Lung (tissue), 16 donors: Measurements from ENCODE around the gene CT83. TPM values are rescaled to one million over a fixed set of nuclear protein-coding genes. Genes with fewer than 3 reads are reported as not detected.

Source experiments
- ATAC-seq: fragments of 200-7000 bp; cut with Tn5 transposase; one replicate; pipeline ENCODE4 v1.9.1; 2020; ENCODE audit warnings: moderate number of reproducible peaks; ENCODE audit not compliant: insufficient read depth, low FRiP score
- DNase-seq, 3 donors: peaks; one replicate each; pipeline ENCODE4 v3.0.0-alpha.2; 2013 to 2017
- H3K27ac ChIP-seq, 2 donors: one replicate each; pipeline ENCODE4 v1.5.1; 2013; ENCODE audit warnings: mild to moderate bottlenecking in 2 of 2, moderate library complexity in 2 of 2, control low read depth in 1 of 2, inconsistent platforms in 1 of 2, low read depth in 1 of 2, low read length in 1 of 2
- H3K27me3 ChIP-seq, 3 donors: one replicate each; pipeline ENCODE4 v1.5.1; 2013; ENCODE audit warnings: low read length in 2 of 3; ENCODE audit not compliant: control insufficient read depth in 3 of 3, insufficient read depth in 3 of 3
- H3K36me3 ChIP-seq, 4 donors: one replicate each; pipeline ENCODE4 v1.5.1; 2013; ENCODE audit warnings: low read length in 4 of 4, mild to moderate bottlenecking in 1 of 4, moderate library complexity in 1 of 4; ENCODE audit not compliant: control insufficient read depth in 4 of 4, insufficient read depth in 4 of 4
- H3K4me1 ChIP-seq, 5 donors: one replicate each; pipeline ENCODE4 v1.5.1; 2013; ENCODE audit warnings: low read length in 5 of 5, mild to moderate bottlenecking in 2 of 5, moderate library complexity in 1 of 5; ENCODE audit not compliant: control insufficient read depth in 5 of 5, insufficient read depth in 5 of 5
- H3K4me3 ChIP-seq: one replicate; pipeline ENCODE4 v1.5.1; 2013; ENCODE audit warnings: mild to moderate bottlenecking, control low read depth, moderate library complexity
- H3K9ac ChIP-seq, 2 donors: one replicate each; pipeline ENCODE4 v1.5.1; 2013; ENCODE audit warnings: low read length in 2 of 2, control low read depth in 1 of 2; ENCODE audit not compliant: insufficient read depth in 1 of 2
- H3K9me3 ChIP-seq, 4 donors: one replicate each; pipeline ENCODE4 v1.5.1; 2013; ENCODE audit warnings: low read length in 3 of 4, mild to moderate bottlenecking in 1 of 4, moderate library complexity in 1 of 4; ENCODE audit not compliant: control insufficient read depth in 4 of 4, insufficient read depth in 3 of 4
- WGBS, 2 donors: extraction: QIAGEN DNeasy Blood & Tissue Kit; methylation state at CpG; one replicate each; pipeline ENCODE4 v1.1.7; 2013; 5-methylcytosine and 5-hydroxymethylcytosine counted together
- long read RNA-seq, 5 donors: transcript quantifications; one replicate each; lab custom pipeline, GENCODE V29; 2026
- polyA plus RNA-seq, 2 donors: library from polyadenylated mRNA; stranded (reverse); fragments of 200-250 nt; gene quantifications; one replicate each; pipeline ENCODE4 v1.2.1, GENCODE V29; 2013
- total RNA-seq, 2 donors: library from RNA; depleted of rRNA in 1 of 2; stranded (reverse); fragments of >200 nt in 1 of 2; gene quantifications; one replicate each; pipeline ENCODE4 v1.2.1, GENCODE V29; 2014 to 2021
- TF ChIP-seq, protein P1 (sequence below): IDR thresholded peaks from 2 replicates; pipeline ENCODE4 v1.5.1; 2012; ENCODE audit warnings: mild to moderate bottlenecking; ENCODE audit errors: control extremely low read depth, extremely low read depth
- donor health status: control.
- donor health status: control.
- donor health status: Bipolar disorder and iron deficiency.
- donor health status: healthy.
- donor health status: DM: yes; HTN: yes; CAD: no.

CT83 gene, protein sequence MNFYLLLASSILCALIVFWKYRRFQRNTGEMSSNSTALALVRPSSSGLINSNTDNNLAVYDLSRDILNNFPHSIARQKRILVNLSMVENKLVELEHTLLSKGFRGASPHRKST
- total RNA-seq (not detected), polyA plus RNA-seq (not detected)
- long read RNA-seq, donor 1, partial matches to known transcripts = 0 of 1 reads
- long read RNA-seq, donor 1, other reads (novel, unspliced or antisense) = 0 of 1 reads
- long read RNA-seq, donor 2 = 0 reads
- long read RNA-seq, donor 3 = 0 reads
- long read RNA-seq, donor 4 = 0 reads
- long read RNA-seq, donor 5 = 0 reads

DNA sequence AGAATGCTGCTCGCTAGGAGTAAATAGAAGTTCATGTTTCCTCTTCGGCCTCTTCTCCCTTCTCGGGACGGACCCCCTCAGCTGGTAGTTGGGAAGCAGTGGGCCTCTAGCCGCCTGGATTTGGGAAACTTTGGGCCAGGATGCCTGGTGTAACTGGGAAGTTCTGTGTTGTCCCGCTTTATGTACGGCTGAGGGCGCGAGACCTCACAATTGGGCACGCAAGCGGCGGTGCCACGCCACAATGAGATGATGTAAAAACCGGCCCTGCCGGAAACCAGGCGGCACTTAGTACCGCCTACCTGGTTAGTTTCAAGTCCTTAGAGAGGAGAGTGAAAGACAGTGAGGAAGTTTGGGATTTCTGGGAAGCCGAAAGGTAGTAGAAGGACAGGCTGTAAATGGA, at the start of gene CT83:
TSS of gene CT83 (minus strand) at position 155 of the 400 bp plus-strand sequence. CDS start at position 35, 120 bp downstream.
- Histone ChIP-seq H3K27me3 (peaks cover 0 to 6% (median 0%) of the 10 kb centered on the region in 3 donors), H3K9me3 (no peaks in the 10 kb centered on the region), H3K4me1 (no peaks in the 10 kb centered on the region), H3K27ac (no peak within 1 kb of the TSS), H3K9ac (no peak within 1 kb of the TSS), H3K4me3 (no peak within 1 kb of the TSS), H3K36me3 (no peaks in the 10 kb centered on the region)
- TF ChIP-seq, protein P1, sequence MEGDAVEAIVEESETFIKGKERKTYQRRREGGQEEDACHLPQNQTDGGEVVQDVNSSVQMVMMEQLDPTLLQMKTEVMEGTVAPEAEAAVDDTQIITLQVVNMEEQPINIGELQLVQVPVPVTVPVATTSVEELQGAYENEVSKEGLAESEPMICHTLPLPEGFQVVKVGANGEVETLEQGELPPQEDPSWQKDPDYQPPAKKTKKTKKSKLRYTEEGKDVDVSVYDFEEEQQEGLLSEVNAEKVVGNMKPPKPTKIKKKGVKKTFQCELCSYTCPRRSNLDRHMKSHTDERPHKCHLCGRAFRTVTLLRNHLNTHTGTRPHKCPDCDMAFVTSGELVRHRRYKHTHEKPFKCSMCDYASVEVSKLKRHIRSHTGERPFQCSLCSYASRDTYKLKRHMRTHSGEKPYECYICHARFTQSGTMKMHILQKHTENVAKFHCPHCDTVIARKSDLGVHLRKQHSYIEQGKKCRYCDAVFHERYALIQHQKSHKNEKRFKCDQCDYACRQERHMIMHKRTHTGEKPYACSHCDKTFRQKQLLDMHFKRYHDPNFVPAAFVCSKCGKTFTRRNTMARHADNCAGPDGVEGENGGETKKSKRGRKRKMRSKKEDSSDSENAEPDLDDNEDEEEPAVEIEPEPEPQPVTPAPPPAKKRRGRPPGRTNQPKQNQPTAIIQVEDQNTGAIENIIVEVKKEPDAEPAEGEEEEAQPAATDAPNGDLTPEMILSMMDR = no peak
- no peak for DNase-seq
- no peak for ATAC-seq
- WGBS, 2 donors = 73 to 94% methylated on average over 18 of the region's 18 CpGs

DNA sequence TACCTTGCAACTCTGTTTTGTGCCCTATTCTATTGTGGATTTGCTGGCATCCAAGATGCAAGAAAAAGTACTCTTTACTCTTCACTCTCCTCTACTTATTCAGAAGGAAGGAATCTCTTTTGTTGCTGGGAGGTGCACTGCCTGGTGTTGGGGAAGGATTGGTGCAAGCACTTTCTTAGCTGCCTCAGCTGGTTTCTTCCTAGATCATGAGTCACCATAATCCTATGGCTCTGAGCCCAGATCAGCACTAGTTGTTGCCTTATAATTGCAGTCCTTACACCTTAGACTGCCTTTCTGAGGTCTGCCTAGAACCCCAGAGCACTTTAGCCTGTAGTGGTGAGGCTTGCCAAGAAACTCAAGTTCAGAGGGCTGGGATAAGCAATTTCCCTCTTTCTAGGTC, 37.0 kb upstream of the CT83 start:
- Histone ChIP-seq H3K27ac (no peak overlapping the region), H3K9ac (no peak overlapping the region), H3K4me1 (no peaks in the 10 kb centered on the region), H3K27me3 (no peaks in the 10 kb centered on the region), H3K9me3 (no peaks in the 10 kb centered on the region), H3K36me3 (no peaks in the 10 kb centered on the region), H3K4me3 (no peak overlapping the region)
- TF ChIP-seq, protein P1 = no peak
- peak; percentile 19 for ATAC-seq
- no peak for DNase-seq

DNA sequence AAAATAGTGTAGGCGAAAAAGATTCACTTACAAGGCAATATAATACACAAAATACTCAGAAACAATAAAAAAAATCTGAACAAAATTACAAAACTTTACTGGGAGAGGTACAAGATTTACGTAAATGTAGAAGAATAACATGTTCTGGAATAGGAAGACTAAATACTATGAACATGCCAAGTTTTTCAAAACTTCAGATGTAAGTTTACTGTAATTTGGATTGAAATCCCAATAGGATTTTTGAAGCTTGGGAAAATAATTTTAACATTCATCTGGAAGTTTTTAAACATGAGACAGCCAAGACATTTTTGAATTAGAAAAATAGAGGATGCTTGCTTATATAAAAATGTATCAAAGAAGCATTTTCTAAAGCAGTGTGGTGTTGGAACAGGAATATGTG, 30.5 kb upstream of the CT83 start:
- H3K27ac ChIP-seq = no peak overlapping the region
- TF ChIP-seq, protein P1 = no peak
- DNase-seq (no peak), ATAC-seq (no peak)
- no peaks in the 10 kb centered on the region for H3K9me3 ChIP-seq
- H3K9ac ChIP-seq = no peak overlapping the region
- WGBS, 2 donors = 62 to 68% methylated on average over 2 of the region's 2 CpGs
- H3K4me3 ChIP-seq = no peak overlapping the region
- no peaks in the 10 kb centered on the region for H3K4me1 ChIP-seq
- no peaks in the 10 kb centered on the region for H3K27me3 ChIP-seq
- H3K36me3 ChIP-seq = no peaks in the 10 kb centered on the region

DNA sequence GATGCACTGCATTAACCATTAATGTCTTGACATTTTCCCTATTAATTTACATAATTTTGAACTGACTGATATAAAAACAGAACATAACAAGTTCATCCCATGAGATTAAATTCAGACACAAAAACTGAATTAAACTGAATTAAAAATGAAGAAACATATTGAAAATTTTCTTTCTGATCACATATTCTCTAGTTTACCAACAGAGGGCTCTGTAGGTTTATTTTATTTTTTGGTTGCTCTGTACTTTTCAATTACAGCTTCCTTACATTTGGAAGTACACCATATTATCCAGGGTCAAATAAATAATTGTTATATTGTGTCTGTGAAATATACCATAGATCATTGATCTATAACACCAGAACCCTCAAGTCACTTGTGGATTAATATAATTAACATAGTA, 27.3 kb upstream of the CT83 start:
- DNase-seq = peak in 2 of 3 donors; percentile 1 to 7
- TF ChIP-seq, protein P1 = no peak
- no peak for ATAC-seq

More for the DNA sequence above, 27.3 kb upstream of the CT83 start:
- Histone ChIP-seq H3K4me1 (no peaks in the 10 kb centered on the region), H3K36me3 (no peaks in the 10 kb centered on the region), H3K4me3 (no peak overlapping the region), H3K27ac (no peak overlapping the region), H3K27me3 (peaks cover 0 to 4% (median 0%) of the 10 kb centered on the region in 3 donors), H3K9me3 (no peaks in the 10 kb centered on the region), H3K9ac (no peak overlapping the region)
